SHP77 (cell line): ENCODE measurements around the gene LRIT1.

ENCODE experiments used
- DNase-seq, 2 experiments: peaks; one replicate each; lab custom pipeline; 2025; lab: John Stamatoyannopoulos, UW

The LRIT1 gene

DNA sequence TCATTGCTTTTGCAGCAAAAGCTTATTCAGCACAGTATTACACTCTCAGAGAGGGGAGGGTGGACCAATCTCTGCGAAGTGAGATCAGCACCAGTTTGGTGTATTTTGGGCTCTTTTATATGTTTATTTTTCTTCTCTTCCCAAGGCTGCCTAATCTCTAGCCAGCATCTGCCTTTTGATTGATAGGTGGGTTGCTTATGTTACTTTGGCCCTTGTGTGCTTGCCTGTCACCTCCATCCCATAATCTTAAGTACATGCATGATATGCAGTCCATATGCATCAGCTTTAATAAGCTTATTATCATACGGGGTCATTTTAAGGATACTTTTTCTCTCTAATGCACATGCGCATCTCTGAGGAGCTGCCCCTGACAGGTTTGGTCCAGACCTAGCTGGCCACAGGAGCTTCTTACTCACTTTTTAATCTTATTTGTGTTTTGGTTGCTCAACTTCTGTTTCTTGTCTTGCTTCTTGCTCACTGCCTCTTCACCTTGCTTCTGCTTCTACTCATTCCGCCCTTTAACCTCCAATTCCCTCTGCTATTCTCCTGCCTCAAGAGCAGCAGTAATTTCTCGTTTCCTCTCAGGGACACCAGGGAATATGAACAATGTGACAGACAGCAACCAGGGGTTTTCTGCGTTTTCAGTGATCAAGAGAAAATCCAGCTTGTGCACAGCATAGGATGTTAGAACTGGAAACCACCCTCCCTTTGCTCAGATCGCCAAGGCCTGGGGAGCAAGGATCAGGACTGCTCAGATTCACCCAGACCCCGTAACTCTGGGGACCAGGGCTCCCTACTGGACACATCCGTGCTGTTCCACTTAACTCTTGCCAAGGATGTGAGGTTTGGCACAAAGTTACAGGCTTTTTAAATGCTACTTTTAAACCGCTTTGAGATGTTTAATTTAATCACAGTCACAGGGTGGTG is 13.5 kb upstream of the LRIT1 start:
- DNase-seq: no peak

- DNase-seq: no peak
Measured at GRCh38 chr10:84248794-84249193, 7.4 kb upstream of the LRIT1 start.

- no peak for DNase-seq
Measured at GRCh38 chr10:84247496-84247895, 6.2 kb upstream of the LRIT1 start.

DNA sequence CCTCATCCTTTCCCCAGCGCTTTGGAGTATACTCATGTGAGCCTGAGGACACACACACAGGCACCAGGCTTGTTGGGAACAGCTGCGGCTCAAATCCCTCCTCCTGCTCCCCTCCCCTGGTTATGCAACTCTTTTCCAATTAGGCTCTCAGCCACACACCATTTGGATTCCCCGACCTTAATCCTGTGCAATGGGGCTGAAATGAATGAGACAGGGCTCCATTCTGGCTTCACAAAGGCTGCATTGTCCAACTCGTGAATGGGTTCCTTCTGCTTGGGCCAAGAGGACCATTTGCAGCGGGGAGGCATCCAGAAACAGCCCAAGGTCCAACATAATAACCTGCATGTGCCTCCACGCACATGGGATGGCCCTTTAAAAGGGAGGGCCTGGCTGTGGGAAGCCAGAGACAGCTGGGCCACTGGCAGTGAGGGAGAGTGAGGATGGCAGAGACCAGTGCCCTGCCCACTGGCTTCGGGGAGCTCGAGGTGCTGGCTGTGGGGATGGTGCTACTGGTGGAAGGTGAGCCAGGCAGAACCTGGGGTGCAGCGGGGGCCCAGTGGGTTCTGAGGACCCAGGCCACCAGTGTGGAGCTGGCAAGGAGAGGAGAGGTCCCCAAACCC is 3.4 kb upstream of the LRIT1 start, which contains the start of gene RGR:
Gene RGR (plus strand): TSS at position 403 of the 620 bp plus-strand sequence. CDS start 38 bp downstream, at position 441.
- DNase-seq: no peak

GRCh38 chr10:84243759-84244158 is 2.4 kb upstream of the LRIT1 start:
- DNase-seq: no peak

DNA sequence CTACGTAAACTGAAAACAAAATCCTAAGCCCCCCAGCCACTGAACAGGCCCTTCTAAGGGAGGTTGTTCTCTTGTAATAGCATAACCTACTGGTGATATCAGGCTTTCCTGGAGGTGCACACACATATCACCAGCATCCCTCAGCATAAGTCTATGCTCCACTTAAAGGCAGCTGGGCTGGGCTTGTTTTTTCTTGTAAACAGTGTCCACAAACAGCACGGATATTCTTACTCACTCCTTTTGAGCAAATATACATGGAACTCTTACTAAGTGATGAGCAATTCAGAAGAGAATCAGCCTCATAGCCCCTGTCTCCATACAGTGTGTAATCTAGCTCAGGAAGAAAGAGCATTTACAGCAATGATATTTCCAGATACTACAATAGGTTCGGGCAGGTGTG is 2.4 kb downstream of the LRIT1 start:
- DNase-seq: no peak

- no peak for DNase-seq
Measured at GRCh38 chr10:84237199-84238051, 3.9 kb downstream of the LRIT1 start.

- DNase-seq: no peak
Measured at GRCh38 chr10:84236807-84237198, 4.5 kb downstream of the LRIT1 start.

GRCh38 chr10:84235096-84235495 is 6.2 kb downstream of the LRIT1 start:
- no peak for DNase-seq

GRCh38 chr10:84234479-84234878 is 6.9 kb downstream of the LRIT1 start:
- no peak for DNase-seq

DNA sequence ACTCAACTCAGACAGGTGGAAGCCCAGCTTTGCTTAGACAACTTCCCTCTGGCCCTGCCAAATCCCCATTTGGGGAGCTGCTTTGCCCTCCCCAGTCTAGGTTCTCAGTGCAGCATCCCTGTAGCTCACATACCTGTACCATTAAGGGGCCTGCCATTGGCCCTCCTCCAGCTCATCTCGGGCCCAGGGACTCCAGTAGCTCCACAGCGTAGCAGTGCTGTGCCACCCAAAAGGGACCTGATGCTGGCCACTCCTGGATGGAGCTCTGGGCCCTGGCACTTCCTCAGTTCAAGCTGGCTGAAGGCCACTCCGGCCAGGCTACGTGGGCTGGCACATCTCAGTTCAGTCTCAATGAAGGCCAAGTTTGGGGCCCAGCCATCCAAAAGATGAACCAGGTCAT is 7.4 kb downstream of the LRIT1 start:
- DNase-seq: no peak

- DNase-seq: no peak
Measured at GRCh38 chr10:84232376-84232775, 9.0 kb downstream of the LRIT1 start.

- DNase-seq: no peak
Measured at GRCh38 chr10:84230359-84230758, 11.0 kb downstream of the LRIT1 start.

DNA sequence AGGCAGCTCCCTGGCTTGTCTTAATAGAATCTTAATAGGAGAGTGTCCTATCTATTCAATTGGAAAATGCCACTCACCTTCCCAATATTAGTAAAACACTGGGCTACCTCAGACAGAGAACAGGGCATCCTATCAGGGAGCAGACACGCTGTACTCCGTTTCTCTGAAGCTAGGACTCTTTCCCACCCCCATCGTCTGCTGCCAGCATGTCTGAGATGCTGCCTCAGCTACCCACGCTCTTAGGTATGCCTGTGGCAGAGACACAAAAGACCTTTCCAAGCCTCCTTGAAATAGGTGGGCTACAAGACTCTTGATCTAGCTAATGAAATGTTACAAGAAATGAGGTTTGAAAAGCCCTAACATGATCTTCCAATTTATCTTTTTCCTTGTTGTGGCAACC is 13.5 kb downstream of the LRIT1 start:
- DNase-seq: no peak

DNA sequence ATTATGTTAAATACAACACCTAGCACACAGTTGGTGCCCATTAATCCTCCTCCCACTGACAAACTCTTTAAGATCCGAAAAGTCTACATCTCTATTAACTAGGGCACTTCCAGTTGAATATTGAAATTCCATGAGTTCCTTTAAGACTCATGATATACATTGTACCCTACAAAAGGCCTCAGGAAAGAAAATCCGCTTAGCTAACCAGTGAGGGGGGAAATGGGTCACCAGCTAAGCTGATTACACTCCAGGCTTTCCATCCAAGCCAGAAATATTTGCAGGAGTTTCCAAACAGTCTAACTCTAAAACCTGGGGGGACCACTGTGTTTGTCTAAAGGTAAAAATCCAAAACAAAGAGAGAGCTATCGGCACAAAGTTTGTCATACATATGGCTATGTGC is 14.7 kb downstream of the LRIT1 start:
- DNase-seq: no peak

DNA sequence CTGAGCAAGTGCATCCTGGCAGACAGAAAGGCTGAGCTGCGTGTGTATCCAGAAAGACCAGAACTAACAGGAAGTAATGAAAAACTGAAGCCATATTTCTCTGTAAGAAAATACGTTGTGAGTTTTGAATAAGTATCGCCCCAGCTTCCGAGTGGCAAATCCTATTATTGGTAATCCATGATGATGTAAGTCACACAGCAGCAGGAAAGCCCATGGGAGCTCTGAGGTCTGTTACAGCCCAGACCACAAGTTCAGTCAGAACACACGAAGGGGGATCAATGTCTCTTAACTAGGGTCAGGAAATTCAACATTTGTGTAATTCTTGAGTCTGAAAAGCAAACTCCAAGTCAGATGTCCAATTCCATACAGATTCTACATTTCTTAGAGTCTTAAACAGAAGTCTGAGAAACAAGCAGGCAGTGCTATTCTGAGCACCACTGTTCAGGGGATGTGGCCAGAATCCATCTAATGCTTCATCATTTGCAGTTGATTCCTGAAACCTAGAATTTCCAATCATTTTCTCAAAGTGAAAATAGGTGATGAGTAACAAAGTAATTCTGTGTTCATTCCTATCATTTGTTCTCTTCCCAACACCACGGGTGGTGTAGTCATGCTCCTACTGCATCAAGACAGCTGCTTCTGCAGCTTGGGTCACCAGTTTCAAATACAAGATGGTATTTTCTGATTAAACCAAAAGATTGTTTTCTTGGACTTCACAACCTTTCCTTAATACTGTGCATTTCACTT is 15.7 kb downstream of the LRIT1 start, which contains the start of gene LRIT2:
Gene LRIT2 (minus strand): TSS at position 118 of the 747 bp plus-strand sequence. CDS start 24 bp downstream, at position 94.
- DNase-seq: no peak

DNA sequence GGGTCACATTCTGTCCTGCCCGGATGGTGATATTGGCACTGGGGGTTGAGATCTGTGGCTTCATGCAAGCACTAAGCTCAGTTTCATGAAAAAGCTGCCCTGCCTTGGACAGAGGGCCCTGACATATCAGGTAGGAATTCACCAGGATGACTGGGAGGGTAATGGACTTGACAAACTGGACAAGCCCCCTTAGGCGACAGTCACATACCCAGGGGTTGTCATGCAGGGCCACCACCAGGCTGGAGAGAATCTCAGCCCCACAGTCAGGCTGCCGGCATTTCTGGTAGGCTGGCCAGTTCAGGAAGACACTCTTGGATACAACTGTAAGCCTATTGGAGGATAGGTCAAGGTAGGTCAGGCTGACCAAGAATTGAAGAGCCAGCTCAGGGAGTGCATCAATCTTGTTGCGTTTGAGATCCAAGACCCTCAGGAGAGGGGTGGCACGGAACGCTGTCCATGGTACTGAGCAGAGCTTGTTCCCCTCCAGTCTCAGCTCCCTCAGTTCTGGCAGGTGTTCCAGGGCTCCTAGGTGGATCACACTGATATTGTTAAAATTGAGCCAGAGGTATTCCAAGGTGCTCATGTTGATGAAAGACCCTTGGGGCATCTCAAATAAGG is 16.8 kb downstream of the LRIT1 start:
- DNase-seq: no peak

GRCh38 chr10:84221916-84222315 is 19.4 kb downstream of the LRIT1 start:
- no peak for DNase-seq

DNA sequence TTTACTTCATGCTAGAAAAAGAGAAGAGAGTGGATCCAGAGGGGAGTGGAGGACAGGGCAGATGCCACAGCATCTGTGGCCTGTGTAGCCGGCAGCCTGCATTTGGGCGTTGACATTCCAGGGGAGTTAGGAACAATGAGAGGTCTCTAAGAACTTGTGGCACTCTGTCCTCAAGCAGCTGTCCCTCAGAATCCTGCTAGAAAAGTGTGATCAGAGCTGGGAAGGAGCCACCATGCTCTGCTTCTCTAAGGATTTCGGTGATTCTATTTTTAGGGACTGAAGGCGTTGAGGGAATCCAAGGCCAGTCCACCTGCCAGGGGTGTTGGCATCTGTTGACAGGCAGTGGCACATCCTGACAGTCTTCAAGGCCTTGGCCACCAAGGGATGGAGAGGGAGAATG is 23.6 kb downstream of the LRIT1 start:
- no peak for DNase-seq

DNA sequence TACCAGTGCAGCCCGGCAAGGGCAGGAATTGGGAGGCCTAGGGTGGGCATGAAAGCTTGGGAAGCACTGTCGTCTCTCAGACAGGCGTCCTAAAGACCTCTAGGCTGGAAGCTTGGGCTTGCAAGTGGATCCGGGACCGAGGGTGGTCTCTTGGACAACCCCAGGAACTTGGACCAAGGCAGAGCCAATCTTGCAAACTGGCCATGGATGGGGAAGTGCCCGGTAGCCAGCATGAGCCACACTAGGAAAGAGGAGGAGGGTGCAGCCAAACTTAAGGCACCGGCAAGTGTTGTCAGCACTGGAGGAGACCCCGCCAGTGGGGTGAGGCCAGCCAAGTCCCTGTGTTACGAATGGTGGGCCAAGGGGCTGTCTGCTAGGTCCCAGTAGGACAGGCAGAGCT is 24.5 kb downstream of the LRIT1 start:
- DNase-seq: no peak

DNA sequence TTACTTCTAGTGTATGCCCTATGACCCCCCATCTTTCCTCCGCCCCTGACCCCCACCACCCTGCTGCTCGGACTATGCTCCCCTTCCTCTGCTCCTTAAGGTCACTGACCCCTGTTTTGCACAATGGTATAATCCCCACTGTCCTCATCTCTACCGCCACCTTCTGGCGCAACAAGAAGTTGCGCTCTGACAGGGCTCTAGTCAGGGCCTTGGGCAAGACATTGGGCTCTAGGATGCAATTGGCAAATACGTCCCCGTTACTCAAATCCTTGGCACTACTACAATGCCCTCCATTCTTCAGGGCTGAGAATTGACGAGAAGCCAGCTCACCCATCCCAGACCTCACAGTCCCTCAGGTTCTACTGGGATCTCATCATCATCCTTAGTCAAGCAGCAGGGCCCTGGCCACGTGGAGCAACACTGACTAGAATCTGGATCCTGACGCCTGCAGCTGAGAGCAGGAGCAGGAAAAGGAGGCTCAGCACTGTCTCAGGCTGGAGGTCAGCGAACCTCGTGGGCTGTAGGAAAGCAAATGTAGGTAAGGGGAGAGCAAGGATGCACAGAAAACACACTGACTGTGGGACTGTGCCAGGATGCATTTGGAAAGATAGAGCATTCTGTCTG is 26.6 kb downstream of the LRIT1 start:
- no peak for DNase-seq
